ENCODE results near the gene CMIP. TPM values are rescaled to one million over a fixed set of nuclear protein-coding genes. Genes with fewer than 3 reads are reported as not detected.

CMIP gene
- total RNA-seq, 1 experiment from 2014 or later: 25.7 TPM

- intact Hi-C loops (cut with micrococcal nuclease): no loop called here
- H3K27me3 ChIP-seq (ENCODE audit: low read length): no peaks in the 10 kb centered on the region
- peaks cover 20% of the 10 kb centered on the region; the same call in 1 of the 2 replicates for H3K4me1 ChIP-seq (ENCODE audit: insufficient read depth, low read length)
- no peaks in the 10 kb centered on the region for H3F3A ChIP-seq (ENCODE audit: low read length, unreplicated experiment)
- H3K9me2 ChIP-seq (replicated peaks; ENCODE audit: low read length): no peaks in the 10 kb centered on the region
- DNase-seq (no peak), ATAC-seq (no peak)
- no TSS peak for BruUV-seq (replicated peaks)
- H3K36me3 ChIP-seq (ENCODE audit: low read depth, low read length): no peaks in the 10 kb centered on the region
- H2AFZ ChIP-seq (ENCODE audit: low read length): no peak overlapping the region
- ChIA-PET CTCF (no interaction called here), POLR2A (ENCODE audit: unreplicated experiment) (no interaction called here)
- H3K9ac ChIP-seq (ENCODE audit: low read length): no peak overlapping the region
- no peak overlapping the region for H3K27ac ChIP-seq (ENCODE audit: low read length)
- H4K20me1 ChIP-seq (ENCODE audit: low read length): no peaks in the 10 kb centered on the region
- no peak overlapping the region for H3K4me3 ChIP-seq (ENCODE audit: low read length)
- H3K79me2 ChIP-seq (ENCODE audit: low read length): no peaks in the 10 kb centered on the region
- H3K9me3 ChIP-seq (ENCODE audit: low read length): no peaks in the 10 kb centered on the region
- H3K4me2 ChIP-seq (ENCODE audit: low read length): no peak overlapping the region
- TF ChIP-seq EZH2phosphoT487 (IDR thresholded peaks at IDR 0.05; ENCODE audit: borderline replicate concordance, low read length) (no peak), EZH2 (IDR thresholded peaks at IDR 0.05; ENCODE audit: low read length, unreplicated experiment) (no peak), CTCF (conservative IDR thresholded peaks at IDR 0.05; ENCODE audit: low read depth, low read length) (no peak)
These were observed 9.0 kb upstream of the CMIP start for GRCh38 chr16:81435567-81435966.

GRCh38 chr16:81436386-81436785 is 8.2 kb upstream of the CMIP start:
- H3F3A ChIP-seq (ENCODE audit: low read length, unreplicated experiment): no peaks in the 10 kb centered on the region
- DNase-seq (no peak), ATAC-seq (no peak)
- POLR2A ChIA-PET (ENCODE audit: unreplicated experiment): no interaction called here
- H3K4me1 ChIP-seq (ENCODE audit: insufficient read depth, low read length): peaks cover 17% of the 10 kb centered on the region; the same call in 1 of the 2 replicates
- no peaks in the 10 kb centered on the region for H3K9me3 ChIP-seq (ENCODE audit: low read length)
- BruUV-seq (replicated peaks): no TSS peak
- CTCF ChIA-PET: no interaction called here
- no peaks in the 10 kb centered on the region for H3K79me2 ChIP-seq (ENCODE audit: low read length)
- H3K4me3 ChIP-seq (ENCODE audit: low read length): no peak overlapping the region
- no peaks in the 10 kb centered on the region for H3K9me2 ChIP-seq (replicated peaks; ENCODE audit: low read length)
- no peak overlapping the region for H3K4me2 ChIP-seq (ENCODE audit: low read length)
- TF ChIP-seq EZH2 (IDR thresholded peaks at IDR 0.05; ENCODE audit: low read length, unreplicated experiment): no peak
- no peak for TF ChIP-seq EZH2phosphoT487 (IDR thresholded peaks at IDR 0.05; ENCODE audit: borderline replicate concordance, low read length)
- no peak for TF ChIP-seq CTCF (conservative IDR thresholded peaks at IDR 0.05; ENCODE audit: low read depth, low read length)
- intact Hi-C loops (cut with micrococcal nuclease): no loop called here
- no peaks in the 10 kb centered on the region for H4K20me1 ChIP-seq (ENCODE audit: low read length)
- no peak overlapping the region for H3K27ac ChIP-seq (ENCODE audit: low read length)
- H3K27me3 ChIP-seq (ENCODE audit: low read length): no peaks in the 10 kb centered on the region
- no peak overlapping the region for H3K9ac ChIP-seq (ENCODE audit: low read length)
- no peak overlapping the region for H2AFZ ChIP-seq (ENCODE audit: low read length)
- H3K36me3 ChIP-seq (ENCODE audit: low read depth, low read length): no peaks in the 10 kb centered on the region

GRCh38 chr16:81437865-81438264 is 6.7 kb upstream of the CMIP start:
- Histone ChIP-seq H3K36me3 (ENCODE audit: low read depth, low read length) (no peaks in the 10 kb centered on the region), H3F3A (ENCODE audit: low read length, unreplicated experiment) (no peaks in the 10 kb centered on the region), H3K79me2 (ENCODE audit: low read length) (no peaks in the 10 kb centered on the region), H3K4me1 (ENCODE audit: insufficient read depth, low read length) (peaks cover 7% of the 10 kb centered on the region; the same call in 1 of the 2 replicates), H3K4me3 (ENCODE audit: low read length) (no peak overlapping the region), H3K9me3 (ENCODE audit: low read length) (no peaks in the 10 kb centered on the region), H3K9ac (ENCODE audit: low read length) (no peak overlapping the region), H3K9me2 (replicated peaks; ENCODE audit: low read length) (no peaks in the 10 kb centered on the region), H3K27me3 (ENCODE audit: low read length) (no peaks in the 10 kb centered on the region), H3K27ac (ENCODE audit: low read length) (no peak overlapping the region), H2AFZ (ENCODE audit: low read length) (peak overlapping the region; percentile 65), H4K20me1 (ENCODE audit: low read length) (no peaks in the 10 kb centered on the region), H3K4me2 (ENCODE audit: low read length) (peak overlapping the region; percentile 28)
- ChIA-PET POLR2A (ENCODE audit: unreplicated experiment) (interaction anchor here (0.8 kb wide), 1 partner anchor 161 kb away, joined by 3 read pairs; no protein-coding TSS in a partner anchor), CTCF (no interaction called here)
- no TSS peak for BruUV-seq (replicated peaks)
- no peak for TF ChIP-seq EZH2 (IDR thresholded peaks at IDR 0.05; ENCODE audit: low read length, unreplicated experiment)
- no peak for TF ChIP-seq CTCF (conservative IDR thresholded peaks at IDR 0.05; ENCODE audit: low read depth, low read length)
- no peak for TF ChIP-seq EZH2phosphoT487 (IDR thresholded peaks at IDR 0.05; ENCODE audit: borderline replicate concordance, low read length)
- DNase-seq: peak; percentile 16
- peak; percentile 78 for ATAC-seq
- intact Hi-C loops (cut with micrococcal nuclease): no loop called here
